Keratinocyte (primary cell): ENCODE measurements around the gene IGSF23.

ENCODE experiments used
- CTCF ChIP-seq, 3 experiments: IDR thresholded peaks in 1 of 3; conservative IDR thresholded peaks in 1 of 3; optimal IDR thresholded peaks in 1 of 3; 2 replicates in 2 of 3; 3 replicates in 1 of 3; pipeline versions ENCODE3 to v1.5.1; 2011; ENCODE audit warnings: low read length in 3 of 3, mild to moderate bottlenecking in 3 of 3, moderate library complexity in 2 of 3, control low read depth in 1 of 3, inconsistent platforms in 1 of 3; ENCODE audit not compliant: insufficient read depth in 2 of 3; ENCODE audit errors: extremely low read depth in 1 of 3
- EZH2 ChIP-seq: IDR thresholded peaks from one replicate; pipeline ENCODE4 v1.6.1; 2012; ENCODE audit warnings: inconsistent platforms, mild to moderate bottlenecking, low read length, moderate library complexity

DNA sequence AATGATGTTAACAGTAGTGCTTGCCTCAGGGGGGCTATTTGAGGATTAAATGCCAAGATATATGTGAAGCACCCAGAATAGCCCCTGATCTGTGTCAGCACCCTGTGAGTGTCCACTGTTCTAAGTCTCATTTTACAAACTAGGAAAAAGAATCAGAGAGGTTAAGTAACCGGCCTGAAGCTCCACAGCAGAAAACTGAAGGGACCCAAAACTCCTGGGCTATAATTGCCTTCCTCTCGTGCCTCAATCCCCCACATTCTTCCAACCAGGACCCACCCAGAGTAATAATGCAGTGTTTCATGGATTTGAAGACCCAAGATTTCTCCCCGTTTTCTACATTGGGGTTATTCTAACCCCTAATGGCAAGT is 32.7 kb downstream of the IGSF23 start:
- no peak for TF ChIP-seq CTCF (optimal IDR thresholded peaks at IDR 0.05 in 1 of 3, IDR thresholded peaks at IDR 0.05 in 1 of 3, conservative IDR thresholded peaks at IDR 0.05 in 1 of 3; ENCODE audit: extremely low read depth in 1 of 3, insufficient read depth in 2 of 3, low read length in 3 of 3)
- TF ChIP-seq EZH2, result no peak
